ENCODE results near the gene RLBP1. TPM values are rescaled to one million over a fixed set of nuclear protein-coding genes. Genes with fewer than 3 reads are reported as not detected.

Gene RLBP1
- total and polyA plus RNA-seq, 2 of the 13 experiments (the other 11 are each of a cell fraction or from before 2014, with no cell fraction given), result 0.07 TPM; not detected in 1

DNA sequence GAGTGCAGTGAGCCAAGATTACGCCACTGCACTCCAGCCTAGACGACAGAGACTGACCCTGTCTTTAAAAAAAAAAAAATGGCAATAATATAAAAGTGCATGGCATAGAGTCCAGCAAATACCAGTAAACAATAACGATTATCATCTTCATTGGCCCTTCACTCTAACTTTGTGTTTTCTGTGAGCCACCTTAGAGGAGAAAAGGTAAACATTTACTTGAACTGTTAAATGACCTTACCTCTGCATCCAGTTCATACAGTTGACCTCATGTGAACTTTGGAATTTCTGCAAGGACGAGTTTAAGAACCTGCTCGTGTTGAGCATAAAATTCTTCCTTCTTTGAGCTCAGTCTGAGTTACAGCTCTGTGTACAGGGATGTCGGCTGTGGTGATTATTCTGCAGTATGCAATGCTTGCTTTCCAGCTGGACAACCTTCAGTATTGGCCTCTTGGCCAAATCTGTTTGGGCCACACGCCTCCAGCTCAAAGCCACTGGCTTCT, 56.6 kb downstream of the RLBP1 start (continued):
- TF ChIP-seq NR0B2 (CRISPR knock-in tag; IDR thresholded peaks at IDR 0.05) (no peak), NR2F2 (IDR thresholded peaks at IDR 0.05; ENCODE audit: borderline replicate concordance, low read depth) (peak; percentile 61), ETV6 (CRISPR knock-in tag; conservative IDR thresholded peaks at IDR 0.05) (no peak), REPIN1 (CRISPR knock-in tag; IDR thresholded peaks at IDR 0.05; ENCODE audit: borderline replicate concordance, low read depth) (peak; percentile 31; the same call in 1 of the 2 replicates), FOXA3 (CRISPR knock-in tag; IDR thresholded peaks at IDR 0.05) (peak; percentile 57), ZNF20 (CRISPR knock-in tag; IDR thresholded peaks at IDR 0.05) (no peak), CHD2 (IDR thresholded peaks at IDR 0.05; ENCODE audit: low read depth, low read length) (no peak), TRIM22 (IDR thresholded peaks at IDR 0.05) (no peak), EP300 (IDR thresholded peaks at IDR 0.05; ENCODE audit: low read depth in 2 of 2, low read length in 2 of 2) (peak in 1 of 2 experiments; percentile 43; a peak in 1 of 4 replicates), EP300 (CRISPR knock-in tag; IDR thresholded peaks at IDR 0.05; ENCODE audit: borderline replicate concordance) (no peak), ARID4A (CRISPR knock-in tag; IDR thresholded peaks at IDR 0.05; ENCODE audit: borderline replicate concordance) (no peak), ZSCAN9 (CRISPR knock-in tag; IDR thresholded peaks at IDR 0.05; ENCODE audit: borderline replicate concordance) (no peak)
- TF ChIP-seq, protein P1, sequence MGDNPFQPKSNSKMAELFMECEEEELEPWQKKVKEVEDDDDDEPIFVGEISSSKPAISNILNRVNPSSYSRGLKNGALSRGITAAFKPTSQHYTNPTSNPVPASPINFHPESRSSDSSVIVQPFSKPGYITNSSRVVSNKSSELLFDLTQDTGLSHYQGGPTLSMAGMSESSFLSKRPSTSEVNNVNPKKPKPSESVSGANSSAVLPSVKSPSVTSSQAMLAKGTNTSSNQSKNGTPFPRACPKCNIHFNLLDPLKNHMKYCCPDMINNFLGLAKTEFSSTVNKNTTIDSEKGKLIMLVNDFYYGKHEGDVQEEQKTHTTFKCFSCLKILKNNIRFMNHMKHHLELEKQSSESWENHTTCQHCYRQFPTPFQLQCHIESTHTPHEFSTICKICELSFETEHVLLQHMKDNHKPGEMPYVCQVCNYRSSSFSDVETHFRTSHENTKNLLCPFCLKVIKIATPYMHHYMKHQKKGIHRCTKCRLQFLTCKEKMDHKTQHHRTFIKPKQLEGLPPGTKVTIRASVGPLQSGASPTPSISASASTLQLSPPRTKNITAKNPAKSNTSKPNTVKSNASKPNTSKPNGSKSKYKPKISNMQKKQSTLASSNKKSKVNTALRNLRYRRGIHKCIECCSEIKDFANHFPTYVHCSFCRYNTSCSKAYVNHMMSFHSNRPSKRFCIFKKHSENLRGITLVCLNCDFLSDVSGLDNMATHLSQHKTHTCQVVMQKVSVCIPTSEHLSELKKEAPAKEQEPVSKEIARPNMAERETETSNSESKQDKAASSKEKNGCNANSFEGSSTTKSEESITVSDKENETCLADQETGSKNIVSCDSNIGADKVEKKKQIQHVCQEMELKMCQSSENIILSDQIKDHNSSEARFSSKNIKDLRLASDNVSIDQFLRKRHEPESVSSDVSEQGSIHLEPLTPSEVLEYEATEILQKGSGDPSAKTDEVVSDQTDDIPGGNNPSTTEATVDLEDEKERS (CRISPR knock-in tag; IDR thresholded peaks at IDR 0.05), result no peak

All from HepG2 (cell line).